ENCODE results near the gene DPYSL3. TPM values are rescaled to one million over a fixed set of nuclear protein-coding genes. Genes with fewer than 3 reads are reported as not detected.
A peak's percentile ranks its signal among the peaks of the same experiment; 100 is the strongest.
"Not testable (repeated sequence)": the region's sequence is repeated elsewhere in the genome, so short reads cannot be mapped to it uniquely, and the experiment has no call there.

DPYSL3 gene
- 67.2 TPM for polyA plus RNA-seq (2013, experiment 1 of 2; ENCODE audit: insufficient read length)
- polyA plus RNA-seq (2013, experiment 2 of 2; ENCODE audit: insufficient read length): 63.4 TPM

DNA sequence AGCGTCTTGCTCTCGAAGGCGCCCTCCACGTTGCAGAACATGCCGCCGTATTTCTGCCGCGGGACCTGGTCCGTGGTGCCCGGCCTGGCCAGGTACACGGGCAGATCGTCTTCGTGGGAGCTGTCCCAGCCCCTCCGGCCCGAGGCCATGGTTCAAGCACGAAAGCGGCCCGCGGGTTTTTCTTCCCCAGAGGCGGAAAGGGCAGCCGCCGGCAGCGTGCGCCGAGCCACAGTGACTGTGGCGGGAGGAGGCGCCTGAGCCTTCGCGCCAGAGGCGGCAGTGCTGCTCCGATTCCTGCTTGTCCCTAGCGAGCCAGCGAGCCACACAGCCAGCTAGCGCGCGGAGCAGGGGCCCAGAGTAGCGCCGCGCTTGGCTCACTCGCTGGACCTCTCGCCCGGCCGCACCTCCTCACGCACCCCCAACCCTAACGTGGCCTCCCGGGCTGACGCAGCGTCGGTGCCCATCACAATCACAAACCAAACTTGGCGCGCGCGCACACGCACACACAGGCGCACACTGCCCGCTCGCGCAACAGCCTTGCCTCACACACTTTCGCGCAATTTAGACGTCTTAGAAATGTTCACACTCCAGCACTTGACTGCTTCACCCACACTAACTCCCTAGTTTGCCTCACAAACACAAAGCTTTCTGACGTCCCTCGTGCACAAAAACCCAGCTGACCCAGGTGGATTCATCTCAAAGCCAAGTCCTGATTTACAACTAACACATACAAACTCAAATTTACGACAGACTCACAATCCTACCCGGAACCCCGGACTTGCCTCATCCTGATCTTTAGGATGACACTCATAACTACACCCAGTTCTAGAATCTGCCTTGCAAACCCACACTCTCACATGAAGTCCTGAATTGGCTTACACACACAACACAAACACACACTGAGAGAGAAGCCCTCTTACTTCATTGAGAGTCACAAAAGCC is at the start of gene DPYSL3:
Gene DPYSL3 (minus strand): TSS at position 359 of the 942 bp plus-strand sequence. CDS start 210 bp downstream, at position 149.
- DNase-seq: peak; percentile 72

DNA sequence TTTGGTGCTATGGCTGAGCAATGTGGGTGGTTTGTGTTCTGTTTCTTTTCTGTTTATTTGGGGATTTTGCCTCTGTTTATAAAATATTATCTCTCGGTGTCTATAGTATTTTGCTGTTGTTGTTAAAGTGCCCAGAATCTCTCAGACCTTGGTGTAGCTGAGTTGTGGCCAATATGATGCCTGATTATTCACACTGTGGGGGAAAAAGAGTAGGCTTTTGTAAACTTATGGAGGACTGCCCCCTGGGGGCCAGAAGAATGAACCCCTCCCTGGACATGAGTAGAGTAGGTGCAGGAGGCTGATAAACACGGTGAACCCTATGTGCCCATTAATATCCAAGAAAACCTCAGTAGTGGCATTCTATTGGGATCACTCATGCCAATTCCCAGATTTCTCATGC is 49.0 kb upstream of the DPYSL3 start:
- DNase-seq: peak; percentile 77

DNA sequence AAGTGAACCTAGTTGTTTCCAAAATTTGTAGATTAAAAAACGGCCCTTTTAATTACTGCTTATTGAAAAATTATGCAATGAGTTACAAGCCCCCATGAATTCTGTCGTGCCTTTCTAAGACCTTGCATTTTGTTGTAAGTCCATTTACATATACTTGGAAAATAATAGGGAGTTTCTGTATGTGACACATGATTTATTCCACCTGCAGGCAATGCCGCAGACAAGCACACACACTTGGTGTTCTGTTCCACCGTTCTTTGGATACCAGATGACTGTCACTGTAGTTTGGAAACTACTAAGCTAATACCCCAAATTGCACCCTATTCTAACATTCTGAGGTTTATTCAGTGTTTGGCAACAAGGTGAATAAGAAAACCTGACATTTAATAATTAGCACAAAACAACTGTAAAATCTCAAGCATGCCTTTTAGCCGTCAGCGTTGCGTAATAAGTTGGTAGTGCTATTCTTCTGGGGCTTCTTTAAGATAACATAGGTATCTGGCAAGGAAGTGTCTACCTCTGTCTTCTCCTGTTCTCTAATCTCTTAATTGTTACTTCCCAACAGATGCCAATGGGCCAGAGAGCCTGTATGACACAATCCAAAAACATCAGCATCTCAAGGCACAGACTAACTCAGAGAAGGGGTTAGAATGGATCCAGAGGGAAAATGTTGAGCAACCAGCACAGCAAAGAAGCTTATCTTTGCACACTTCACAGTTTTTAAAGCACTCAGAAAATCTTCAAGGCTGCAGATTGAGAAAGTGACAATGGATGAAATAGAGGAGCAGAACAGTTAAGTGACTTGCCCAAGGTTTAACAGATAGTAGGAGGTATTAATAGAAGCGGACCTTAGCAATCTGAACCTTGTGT is 48.2 kb upstream of the DPYSL3 start:
- no peak for DNase-seq

DNA sequence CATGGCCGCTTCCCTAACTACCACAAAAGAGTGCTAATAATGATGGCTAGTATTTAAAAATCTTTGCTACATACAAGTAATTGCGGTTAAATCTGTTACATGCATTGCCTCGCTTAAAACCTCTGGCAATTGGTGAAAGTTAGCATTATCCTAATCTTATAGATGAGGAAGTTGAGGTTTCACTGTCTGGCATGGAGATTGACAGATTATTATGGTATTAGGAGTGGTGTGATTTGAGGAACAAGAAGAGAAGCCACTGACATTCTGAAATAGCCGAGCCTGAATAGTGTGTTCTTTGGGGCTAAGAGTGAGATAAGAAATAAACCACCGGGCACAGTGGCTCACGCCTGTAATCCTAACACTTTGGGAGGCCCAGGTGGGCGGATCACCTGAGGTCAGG is 45.3 kb upstream of the DPYSL3 start:
- DNase-seq: no peak

DNA sequence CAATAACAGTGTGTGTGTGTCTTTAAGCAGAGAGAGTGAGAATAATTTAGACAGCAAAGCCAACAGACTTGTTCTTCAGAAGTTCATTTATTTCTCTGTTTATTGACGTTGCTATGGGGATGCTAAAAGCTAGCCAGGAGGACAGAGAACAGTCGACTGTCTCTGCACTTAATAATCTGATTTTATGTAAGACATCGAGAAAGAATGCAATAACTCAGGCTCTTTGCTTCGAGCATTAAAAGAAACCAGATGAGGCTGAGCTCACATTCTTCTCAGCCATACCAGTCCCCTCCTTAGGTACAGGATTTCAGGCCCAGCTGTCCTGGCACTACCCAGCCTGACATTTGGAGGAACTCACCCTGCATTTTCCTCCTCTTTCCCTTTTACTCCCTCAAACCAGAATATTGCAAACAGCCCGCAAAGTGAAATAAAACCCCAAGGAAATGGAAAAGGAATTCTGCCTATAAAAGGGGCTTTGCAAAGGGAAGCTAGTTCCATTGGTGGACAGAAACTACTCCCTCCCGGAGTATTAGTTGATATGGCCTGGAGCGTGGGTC is 44.5 kb upstream of the DPYSL3 start:
- peak; percentile 94 for DNase-seq

DNA sequence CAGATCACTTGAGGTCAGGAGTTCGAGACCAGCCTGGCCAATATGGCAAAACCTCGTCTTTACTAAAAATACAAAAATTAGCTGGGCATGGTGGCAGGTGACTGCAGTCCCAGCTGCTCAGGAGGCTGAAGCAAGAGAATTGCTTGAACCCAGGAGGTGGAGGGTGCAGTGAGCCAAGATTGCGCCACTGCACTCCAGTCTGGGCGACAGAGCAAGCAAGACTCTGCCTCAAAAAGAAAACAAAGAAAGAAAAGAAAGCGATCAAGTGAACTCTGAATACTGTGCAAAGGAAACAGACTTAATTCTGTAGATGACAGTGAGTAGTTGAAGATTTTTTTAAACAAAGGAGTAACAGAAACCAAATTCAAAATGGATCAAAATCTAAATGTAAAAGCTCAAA is 43.9 kb upstream of the DPYSL3 start:
- not testable (repeated sequence) for DNase-seq

DNA sequence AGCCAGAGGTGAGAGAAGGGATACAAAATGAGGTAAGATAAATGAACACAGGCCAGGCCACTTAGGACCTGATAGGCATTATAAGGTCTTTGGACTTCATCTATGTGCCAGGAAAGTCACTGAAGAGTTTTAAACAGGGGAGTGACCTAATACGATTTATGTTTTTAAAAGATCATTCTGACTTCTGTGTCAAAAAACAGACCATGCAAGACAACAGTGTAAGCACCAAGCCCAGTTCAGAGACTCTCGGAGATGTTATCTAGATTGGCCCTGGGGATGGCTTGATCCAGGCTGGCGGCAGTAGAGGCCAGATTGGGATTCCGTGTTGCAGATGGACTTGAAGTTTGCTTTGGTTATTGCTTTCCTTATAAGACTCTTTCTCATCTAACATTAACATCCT is 43.0 kb upstream of the DPYSL3 start:
- DNase-seq: no peak

DNA sequence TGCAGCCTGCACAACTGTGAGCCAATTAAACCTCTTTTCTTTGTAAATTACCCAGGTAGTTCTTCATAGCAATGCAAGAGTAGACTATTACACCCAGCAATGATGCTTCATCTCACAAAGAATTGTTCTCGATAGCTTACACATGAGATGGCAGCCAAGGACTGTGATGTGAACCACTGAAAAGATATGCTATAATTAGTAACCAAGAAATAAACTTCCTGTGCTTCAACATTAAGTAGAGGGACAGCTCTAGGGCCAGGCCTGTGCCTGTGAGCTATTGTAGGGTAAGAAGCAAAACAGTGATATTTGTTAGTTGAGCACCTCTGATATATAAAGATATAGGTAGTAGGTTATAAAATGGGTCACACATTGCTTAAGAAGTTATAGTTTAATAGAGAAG is 41.8 kb upstream of the DPYSL3 start:
- no peak for DNase-seq

DNA sequence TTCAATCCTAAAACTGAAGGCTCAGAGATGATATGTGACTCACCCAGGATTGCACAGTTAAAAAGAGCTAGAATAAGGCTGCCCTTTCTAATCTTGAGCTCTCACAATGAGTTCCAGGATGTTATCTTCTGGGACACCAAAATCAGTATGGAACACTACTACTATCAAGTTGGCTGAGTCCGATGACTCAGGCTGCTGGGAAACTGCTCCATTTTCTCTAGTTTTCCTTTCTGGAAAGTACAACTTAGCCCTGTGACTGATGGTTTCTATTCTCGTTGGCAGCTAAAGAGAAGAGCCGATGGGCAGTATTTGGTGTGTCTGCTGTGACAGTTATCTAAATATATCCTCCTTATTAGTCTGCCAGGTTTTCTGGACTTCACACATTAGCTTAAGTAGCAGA is 37.9 kb upstream of the DPYSL3 start:
- DNase-seq: no peak

DNA sequence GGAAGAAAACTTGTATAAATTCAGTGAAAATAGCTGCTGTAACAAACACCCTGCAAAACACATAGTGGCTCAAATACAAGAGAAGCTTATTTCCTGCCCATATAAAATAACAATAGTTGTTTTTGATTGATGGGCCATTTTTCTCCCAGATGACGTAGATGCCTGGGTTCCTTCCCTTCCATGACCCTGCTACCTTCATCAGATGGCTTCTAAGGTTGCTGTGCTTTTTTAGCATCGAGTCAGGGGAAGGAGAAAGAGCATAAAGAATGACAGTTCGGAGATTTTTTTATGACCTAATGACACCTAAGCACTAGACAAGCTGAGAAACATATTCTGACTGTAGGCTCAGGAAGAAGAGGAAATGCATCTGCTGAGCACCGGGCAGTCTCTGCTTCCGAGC is 34.7 kb upstream of the DPYSL3 start:
- no peak for DNase-seq

DNA sequence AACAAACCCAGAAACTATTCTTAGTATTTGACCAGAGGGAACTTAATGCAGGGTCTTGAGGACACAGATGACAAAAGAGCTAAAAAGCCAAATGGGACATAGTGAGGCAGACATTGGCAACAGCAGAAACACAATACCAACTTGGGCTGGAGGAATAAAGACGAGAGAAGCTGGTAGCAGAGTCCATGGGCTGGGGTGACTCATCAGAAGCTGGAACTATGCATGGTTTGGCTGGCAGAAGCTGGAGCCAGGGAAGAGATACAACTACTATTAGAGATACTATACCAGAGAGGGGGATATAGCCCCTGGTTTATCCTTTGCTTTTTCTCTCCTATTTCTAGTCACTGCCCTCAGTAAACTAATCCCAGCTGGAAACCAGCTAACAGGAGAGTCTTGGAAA is 29.2 kb upstream of the DPYSL3 start:
- no peak for DNase-seq

DNA sequence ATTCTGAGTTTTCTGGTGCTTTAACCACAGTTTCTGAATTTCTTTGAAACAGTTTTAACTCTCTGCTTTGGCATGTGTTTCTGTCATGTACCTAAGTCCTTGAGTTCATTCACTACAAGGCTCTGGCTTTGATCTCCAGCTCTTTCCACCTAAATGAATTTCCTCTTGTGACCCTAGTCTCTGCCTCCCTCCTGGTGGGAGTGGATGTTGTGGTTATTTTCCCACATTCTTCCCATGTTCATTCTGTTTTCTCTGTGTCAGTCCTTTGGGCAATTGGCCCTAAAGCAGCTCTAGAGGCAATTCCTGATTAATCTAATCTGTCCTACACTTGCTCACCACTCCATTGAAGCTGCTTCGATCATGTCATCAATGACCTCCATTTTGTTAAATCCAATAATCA is 28.4 kb upstream of the DPYSL3 start:
- DNase-seq: no peak

DNA sequence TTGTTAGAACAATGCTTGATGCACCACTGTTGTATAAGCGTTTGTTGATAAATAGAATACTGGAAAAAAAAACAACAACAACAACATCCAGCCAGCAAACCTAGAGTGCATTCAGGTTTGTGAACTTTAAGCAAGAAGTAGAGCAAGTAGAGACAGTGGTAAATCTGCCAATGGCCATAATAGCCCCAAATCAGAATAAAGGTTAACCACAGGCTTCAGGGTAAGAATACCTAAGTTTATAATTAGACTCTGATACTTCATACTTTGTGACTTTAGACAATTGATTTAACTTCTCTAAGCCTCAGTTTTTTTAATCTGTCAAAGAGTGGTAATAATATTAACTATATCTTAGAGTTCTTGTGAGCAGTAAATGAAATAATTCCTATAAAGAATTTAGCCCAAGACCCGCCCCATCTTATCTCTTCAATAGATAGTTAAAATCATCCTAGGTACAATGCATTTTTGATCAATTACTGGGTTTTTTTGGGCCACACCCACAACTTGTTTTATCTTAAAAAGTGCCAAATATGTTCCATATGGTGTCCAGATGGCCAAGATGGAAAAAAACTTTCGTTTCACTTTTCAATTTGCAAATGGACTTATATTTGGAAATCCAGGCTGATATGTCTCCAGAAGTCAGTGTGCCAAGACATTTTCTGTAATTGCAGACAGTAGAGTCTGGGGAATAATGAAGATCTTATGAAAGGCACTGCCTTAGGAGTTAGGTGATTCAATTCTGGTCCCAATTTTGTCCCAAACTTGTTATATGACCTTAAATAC is 24.5 kb upstream of the DPYSL3 start:
- DNase-seq: peak; percentile 80

DNA sequence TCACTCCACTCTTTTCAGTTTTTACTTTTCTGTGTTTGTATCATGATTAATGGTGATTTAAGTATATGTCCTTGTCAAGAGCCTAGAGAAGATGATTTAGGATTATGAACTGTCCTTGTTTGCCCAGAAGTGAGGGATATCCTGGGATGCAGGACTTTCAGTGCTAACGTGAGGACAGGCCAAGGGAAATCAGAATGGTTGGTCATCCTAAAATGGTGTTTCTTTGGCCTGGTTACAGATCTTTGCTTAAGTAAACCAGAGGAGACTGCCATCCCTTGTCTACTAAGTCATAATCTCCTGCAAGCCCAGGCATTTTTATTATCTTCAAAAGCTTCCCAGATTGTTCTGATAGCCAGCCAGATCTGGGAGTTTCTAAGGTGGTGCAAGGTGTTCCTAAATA is 22.3 kb upstream of the DPYSL3 start:
- no peak for DNase-seq

DNA sequence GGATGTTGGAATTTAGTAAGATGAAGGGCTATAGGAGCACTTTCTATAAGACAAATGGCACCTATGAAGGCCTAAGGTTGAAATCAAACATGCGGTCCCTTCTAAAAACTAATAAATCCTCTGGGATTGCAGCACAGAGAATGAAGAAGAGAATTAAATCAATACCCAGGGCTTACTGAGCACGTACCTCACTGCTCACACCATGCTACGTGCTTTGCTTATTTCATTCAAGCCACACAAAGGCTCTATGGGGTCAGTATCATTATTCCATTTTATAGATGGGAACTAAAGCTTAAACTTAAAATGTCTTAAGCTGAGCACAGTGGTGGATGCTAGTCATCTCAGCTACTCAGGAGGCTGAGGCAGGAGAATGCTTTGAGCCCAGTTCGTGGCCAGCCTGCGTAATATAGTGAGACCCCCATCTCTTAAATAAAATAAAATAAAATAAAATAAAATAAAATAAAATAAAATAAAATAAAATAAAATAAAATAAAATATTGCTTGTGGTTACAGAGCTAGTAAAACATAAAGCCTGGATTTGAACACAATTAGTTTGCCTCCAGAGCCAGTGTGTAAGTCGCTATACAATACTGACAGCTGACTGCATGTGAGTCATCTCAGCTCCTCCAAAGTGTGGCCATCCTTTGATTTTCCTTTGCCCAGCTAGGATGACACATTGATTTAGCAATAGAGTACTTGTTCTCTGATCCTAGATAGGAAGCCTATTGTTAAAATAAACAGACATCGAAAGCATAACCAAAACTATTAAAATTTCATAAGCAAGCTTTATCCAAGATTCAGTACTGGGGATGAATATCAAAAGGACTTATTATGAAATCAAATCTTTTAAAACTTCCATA is 20.9 kb upstream of the DPYSL3 start:
- DNase-seq: peak; percentile 83

DNA sequence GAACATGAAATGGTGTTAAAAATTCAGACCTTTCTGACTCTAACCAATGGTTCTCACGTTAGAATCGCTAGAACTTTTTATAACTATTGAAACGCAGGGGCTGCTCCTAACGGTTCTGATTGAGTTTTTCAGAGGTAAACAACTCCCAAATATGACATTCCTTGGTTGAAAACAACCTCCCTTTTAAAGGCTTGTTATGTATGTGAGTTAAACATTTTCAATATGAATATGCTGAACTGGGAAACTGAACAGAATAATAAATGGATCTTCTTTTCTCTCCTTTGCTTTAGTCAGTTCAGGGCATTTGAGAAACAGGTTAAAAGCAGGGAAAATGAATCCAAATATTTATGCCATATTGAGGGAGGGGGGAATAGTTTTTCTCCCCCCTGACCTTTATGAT is 13.2 kb upstream of the DPYSL3 start:
- DNase-seq: no peak

DNA sequence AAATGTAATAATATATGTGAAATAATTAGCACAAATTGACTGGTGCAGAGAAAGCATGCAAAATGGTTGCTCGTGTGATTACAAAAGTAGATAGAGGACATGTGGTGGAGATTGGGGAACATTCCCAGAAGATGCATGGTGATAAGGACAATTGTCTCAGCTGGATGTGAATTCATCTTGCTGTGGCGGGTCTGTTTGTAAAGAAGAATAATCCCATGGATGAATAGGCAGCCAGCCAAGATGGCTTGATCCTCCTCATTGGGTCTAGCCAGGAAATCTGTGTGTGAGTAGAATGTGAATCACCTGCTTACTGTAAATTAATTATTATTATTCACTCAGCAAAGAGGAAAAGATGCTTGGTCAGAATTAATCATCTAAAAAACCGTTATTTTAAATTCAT is 12.6 kb upstream of the DPYSL3 start:
- peak; percentile 67 for DNase-seq

DNA sequence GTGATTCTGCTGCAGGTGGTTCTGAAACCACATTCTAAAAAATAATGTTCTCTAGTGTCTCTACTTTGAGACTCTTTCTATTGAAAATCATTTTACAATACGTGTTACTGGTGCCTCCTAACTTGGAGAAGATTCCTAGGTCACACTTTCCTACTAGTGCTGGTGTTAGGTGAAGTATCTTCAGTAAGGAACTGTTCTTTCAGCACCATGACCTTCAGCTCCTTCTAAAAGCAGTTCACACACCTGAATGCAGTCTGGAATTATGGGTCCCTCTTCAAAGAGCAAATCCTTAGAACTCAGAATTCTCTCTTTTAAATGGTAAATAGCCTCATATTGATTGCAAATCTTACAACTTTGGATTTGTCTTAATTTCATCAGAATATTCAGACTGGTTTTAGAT is 10.6 kb upstream of the DPYSL3 start:
- no peak for DNase-seq

DNA sequence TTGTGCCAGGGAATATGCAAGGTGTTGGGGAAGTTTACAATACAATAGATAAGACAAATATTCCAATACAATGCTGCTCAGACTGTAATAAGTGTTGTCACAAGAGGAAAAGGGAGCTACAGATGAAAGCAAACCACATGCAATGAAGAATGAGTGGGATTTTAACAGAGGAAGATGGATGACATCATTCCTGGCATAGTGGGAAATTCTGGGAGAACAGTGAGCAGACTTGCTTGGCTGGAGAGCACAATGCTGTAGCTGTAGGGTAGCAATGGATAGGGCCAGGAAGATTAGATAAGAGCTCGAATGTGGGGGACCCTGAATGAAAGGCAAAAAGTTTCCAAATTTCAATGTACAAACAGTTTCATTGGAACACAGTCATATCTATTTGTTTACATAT is 9.5 kb upstream of the DPYSL3 start:
- no peak for DNase-seq

DNA sequence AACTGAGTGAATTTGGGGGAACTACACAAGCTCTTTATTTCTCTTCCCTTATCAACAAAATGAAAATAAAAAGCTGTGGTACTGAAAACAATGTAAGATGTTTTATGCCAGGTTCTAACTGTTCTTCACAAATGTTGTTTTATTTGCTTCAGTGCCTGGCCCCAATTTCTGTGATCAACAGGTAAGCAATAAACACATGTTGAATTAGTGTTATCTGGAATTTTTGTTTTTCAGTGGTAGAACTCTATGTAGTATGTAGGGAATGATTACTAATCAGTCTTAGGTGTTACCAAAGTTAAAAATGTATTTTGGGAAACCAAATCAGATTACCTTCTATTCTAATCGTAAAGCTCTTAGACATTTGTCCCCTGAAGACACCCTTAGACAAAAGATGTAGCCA is 7.5 kb upstream of the DPYSL3 start:
- DNase-seq: no peak

DNA sequence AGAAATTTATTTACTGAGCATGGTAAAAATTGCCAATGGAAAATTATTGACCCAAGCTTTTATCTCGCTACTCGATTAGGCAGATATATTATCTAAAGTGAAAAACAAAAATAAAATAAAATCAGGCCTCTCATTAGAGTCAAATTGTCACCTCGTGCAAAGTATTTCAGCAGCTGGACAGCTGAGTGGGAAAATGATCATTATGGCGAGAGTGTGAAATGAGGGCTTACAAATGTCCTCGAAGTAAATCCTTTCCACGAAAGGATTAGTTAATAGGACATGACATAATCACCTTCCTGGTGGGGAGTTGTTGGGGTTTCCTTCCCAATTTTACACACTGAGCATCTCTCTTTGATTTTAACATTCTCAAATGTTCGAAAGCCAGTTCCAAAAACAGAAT is 5.4 kb upstream of the DPYSL3 start:
- no peak for DNase-seq
